ENCODE measurements around the gene LINS1. TPM values are rescaled to one million over a fixed set of nuclear protein-coding genes. Genes with fewer than 3 reads are reported as not detected.
"Not testable (repeated sequence)": the region's sequence is repeated elsewhere in the genome, so short reads cannot be mapped to it uniquely, and the experiment has no call there.

LINS1 gene
- polyA plus RNA-seq, 1 donor: 19.7 TPM

DNA sequence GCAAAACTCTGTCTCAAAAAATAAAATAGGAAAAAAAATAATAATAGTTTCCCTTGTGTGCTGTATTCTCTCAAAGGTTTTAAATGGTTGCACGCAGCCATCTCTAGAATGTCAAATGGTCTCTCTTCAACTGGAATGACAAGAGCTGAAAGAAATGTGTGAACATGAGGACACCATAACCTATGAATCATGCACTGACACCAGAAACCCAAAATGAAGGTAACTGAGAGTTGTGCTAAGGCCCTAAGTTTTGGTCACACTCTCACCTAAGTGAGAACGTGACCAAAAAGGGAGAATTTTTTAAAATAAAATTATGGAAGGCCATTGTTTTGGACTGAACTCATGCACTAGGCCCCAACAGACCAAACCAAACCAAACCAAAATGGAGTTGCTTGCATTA lies 10.8 kb downstream of the LINS1 start:
- not testable (repeated sequence) for DNase-seq; H3K9me3 ChIP-seq (ENCODE audit: control insufficient read depth, low read depth, low read length); H3K4me1 ChIP-seq (ENCODE audit: control insufficient read depth, insufficient read depth, low read length); H3K36me3 ChIP-seq (ENCODE audit: control insufficient read depth, insufficient read depth, low read length); H3K4me3 ChIP-seq (ENCODE audit: low read length); H3K27ac ChIP-seq (ENCODE audit: low read length); H3K27me3 ChIP-seq (ENCODE audit: control insufficient read depth, insufficient read depth, low read length)
- 95% methylated on average over 2 of the region's 2 CpGs for WGBS (ENCODE audit: insufficient coverage, low lambda C conversion rate)

DNA sequence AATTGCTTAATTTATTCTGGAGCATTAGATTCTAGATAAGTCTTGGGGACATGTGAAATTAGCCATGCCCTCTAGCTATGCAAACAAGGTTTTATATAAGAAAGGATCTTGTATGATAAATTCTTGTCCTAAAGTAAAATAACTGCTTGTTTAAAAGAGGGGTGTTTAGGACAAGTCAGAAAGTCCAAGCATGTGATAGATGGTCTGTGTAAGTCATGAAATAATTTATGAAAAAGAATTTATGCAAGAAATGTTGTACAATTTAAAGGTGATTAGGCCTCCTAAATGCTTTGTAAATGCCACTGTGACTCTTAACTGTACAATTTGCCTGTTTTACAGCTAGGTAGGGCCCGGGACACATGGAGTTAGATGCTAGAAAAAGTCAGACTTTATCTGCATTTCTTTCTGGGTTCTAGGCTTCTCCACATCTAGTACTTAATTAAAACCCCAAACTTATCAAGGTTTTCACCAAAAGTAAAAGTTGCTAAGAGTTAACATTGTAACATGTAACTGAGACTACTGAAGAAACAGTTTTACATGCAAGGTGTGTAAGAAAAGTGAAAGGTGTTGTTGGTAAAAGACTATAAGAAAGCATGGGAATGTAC lies 13.2 kb downstream of the LINS1 start:
- Histone ChIP-seq H3K36me3 (ENCODE audit: control insufficient read depth, insufficient read depth, low read length) (peaks cover 3% of the 10 kb centered on the region), H3K4me1 (ENCODE audit: control insufficient read depth, insufficient read depth, low read length) (no peaks in the 10 kb centered on the region), H3K27me3 (ENCODE audit: control insufficient read depth, insufficient read depth, low read length) (no peaks in the 10 kb centered on the region), H3K9me3 (ENCODE audit: control insufficient read depth, low read depth, low read length) (peaks cover 7% of the 10 kb centered on the region), H3K27ac (ENCODE audit: low read length) (no peak overlapping the region), H3K4me3 (ENCODE audit: low read length) (no peak overlapping the region)
- no peak for DNase-seq
- no CpG with 5 or more reads among the region's 1 CpG for WGBS (ENCODE audit: insufficient coverage, low lambda C conversion rate)

- no peak overlapping the region for H3K27ac ChIP-seq (ENCODE audit: low read length)
- no peaks in the 10 kb centered on the region for H3K27me3 ChIP-seq (ENCODE audit: control insufficient read depth, insufficient read depth, low read length)
- H3K4me3 ChIP-seq (ENCODE audit: low read length): no peak overlapping the region
- no peaks in the 10 kb centered on the region for H3K4me1 ChIP-seq (ENCODE audit: control insufficient read depth, insufficient read depth, low read length)
- H3K36me3 ChIP-seq (ENCODE audit: control insufficient read depth, insufficient read depth, low read length): peaks cover 6% of the 10 kb centered on the region
- H3K9me3 ChIP-seq (ENCODE audit: control insufficient read depth, low read depth, low read length): no peaks in the 10 kb centered on the region
- no peak for DNase-seq
- WGBS (ENCODE audit: insufficient coverage, low lambda C conversion rate): 100% methylated on average over 1 of the region's 4 CpGs
Measured at GRCh38 chr15:100580414-100580813, 21.6 kb downstream of the LINS1 start.

DNA sequence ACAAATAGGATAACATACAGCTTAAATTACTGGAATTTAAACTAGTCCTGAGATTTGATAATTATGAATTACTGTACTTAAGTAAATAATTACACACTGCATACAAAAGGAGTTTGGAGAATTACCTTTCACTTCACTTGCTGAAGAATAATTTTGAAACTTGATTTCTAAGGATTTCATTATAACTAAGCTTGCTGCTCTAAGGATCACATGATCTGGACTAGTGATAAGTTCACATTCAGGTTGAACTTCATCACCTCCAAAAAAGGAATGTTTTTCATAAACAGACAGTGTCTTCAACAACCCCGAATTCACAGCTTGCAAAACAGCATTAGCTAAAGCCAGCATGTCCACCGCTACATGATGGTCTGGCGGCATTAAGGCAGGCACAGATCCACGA lies 28.5 kb downstream of the LINS1 start:
- Histone ChIP-seq H3K4me3 (ENCODE audit: low read length) (no peak overlapping the region), H3K4me1 (ENCODE audit: control insufficient read depth, insufficient read depth, low read length) (no peaks in the 10 kb centered on the region), H3K36me3 (ENCODE audit: control insufficient read depth, insufficient read depth, low read length) (peaks cover 24% of the 10 kb centered on the region), H3K27me3 (ENCODE audit: control insufficient read depth, insufficient read depth, low read length) (no peaks in the 10 kb centered on the region), H3K9me3 (ENCODE audit: control insufficient read depth, low read depth, low read length) (no peaks in the 10 kb centered on the region), H3K27ac (ENCODE audit: low read length) (no peak overlapping the region)
- WGBS (ENCODE audit: insufficient coverage, low lambda C conversion rate): no CpG with 5 or more reads among the region's 4 CpGs
- no peak for DNase-seq

DNA sequence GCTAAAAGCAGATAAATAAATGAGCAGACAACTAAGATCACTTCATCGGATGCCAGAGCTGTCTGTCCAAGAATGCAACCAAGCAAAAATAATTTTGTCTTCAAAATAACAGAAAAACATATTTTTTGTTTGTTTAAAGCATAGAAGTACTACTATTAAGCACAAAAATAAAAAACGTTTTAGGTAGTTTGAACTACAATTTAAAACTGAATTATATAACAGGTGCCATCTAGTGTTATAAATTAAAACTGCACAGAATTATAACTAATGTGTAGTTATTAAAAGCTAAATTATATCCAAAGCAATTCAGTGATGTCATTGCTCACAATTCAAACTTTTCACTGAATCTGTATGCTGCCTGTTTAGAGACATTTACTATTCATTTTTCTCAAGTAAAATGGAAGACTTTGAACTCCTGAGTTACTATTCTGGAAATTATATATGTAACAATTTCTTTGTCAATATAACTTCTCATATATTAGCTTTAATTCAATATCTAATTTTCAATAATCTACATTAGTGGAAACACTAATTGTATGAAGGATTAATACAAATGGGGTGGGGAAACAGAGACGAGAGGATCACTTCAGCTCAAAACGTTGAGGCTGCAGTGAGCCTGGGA lies 29.5 kb downstream of the LINS1 start:
- H3K4me1 ChIP-seq (ENCODE audit: control insufficient read depth, insufficient read depth, low read length): no peaks in the 10 kb centered on the region
- H3K36me3 ChIP-seq (ENCODE audit: control insufficient read depth, insufficient read depth, low read length): peaks cover 24% of the 10 kb centered on the region
- H3K4me3 ChIP-seq (ENCODE audit: low read length): no peak overlapping the region
- 76% methylated on average over 3 of the region's 4 CpGs for WGBS (ENCODE audit: insufficient coverage, low lambda C conversion rate)
- no peaks in the 10 kb centered on the region for H3K9me3 ChIP-seq (ENCODE audit: control insufficient read depth, low read depth, low read length)
- no peaks in the 10 kb centered on the region for H3K27me3 ChIP-seq (ENCODE audit: control insufficient read depth, insufficient read depth, low read length)
- H3K27ac ChIP-seq (ENCODE audit: low read length): no peak overlapping the region
- DNase-seq: no peak

DNA sequence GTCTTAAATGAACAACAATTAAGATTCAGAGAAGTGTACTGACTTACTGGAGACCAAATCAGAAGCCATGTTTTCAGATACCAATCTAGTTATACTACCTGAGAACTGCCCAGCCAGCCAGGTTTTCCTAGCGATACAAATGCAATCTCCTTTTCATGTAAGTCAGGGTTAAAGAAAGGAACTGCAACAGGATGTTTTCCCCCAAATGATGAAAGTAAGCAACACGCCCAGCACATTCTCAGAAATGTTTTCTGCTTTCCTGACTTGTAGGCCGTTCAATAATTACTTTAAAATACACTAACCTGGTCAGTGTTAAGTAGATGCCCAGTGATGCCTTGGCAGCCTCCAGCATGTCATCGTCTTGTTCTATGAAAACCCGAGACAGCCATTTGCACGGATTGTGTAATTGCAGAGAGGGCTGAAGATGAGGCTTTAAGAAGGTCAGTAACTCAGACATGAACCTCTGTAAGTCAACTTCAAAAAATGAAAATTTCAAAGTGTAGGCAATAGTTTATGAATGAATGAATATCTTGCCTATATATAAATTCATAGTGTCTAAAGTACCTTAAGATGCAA lies 30.3 kb downstream of the LINS1 start:
- peaks cover 24% of the 10 kb centered on the region for H3K36me3 ChIP-seq (ENCODE audit: control insufficient read depth, insufficient read depth, low read length)
- H3K4me1 ChIP-seq (ENCODE audit: control insufficient read depth, insufficient read depth, low read length): no peaks in the 10 kb centered on the region
- no peaks in the 10 kb centered on the region for H3K27me3 ChIP-seq (ENCODE audit: control insufficient read depth, insufficient read depth, low read length)
- no peak for DNase-seq
- WGBS (ENCODE audit: insufficient coverage, low lambda C conversion rate): 100% methylated on average over 1 of the region's 6 CpGs
- no peak overlapping the region for H3K27ac ChIP-seq (ENCODE audit: low read length)
- H3K4me3 ChIP-seq (ENCODE audit: low read length): no peak overlapping the region
- H3K9me3 ChIP-seq (ENCODE audit: control insufficient read depth, low read depth, low read length): no peaks in the 10 kb centered on the region

- Histone ChIP-seq H3K36me3 (ENCODE audit: control insufficient read depth, insufficient read depth, low read length) (peaks cover 24% of the 10 kb centered on the region), H3K4me1 (ENCODE audit: control insufficient read depth, insufficient read depth, low read length) (no peaks in the 10 kb centered on the region), H3K27ac (ENCODE audit: low read length) (no peak overlapping the region), H3K27me3 (ENCODE audit: control insufficient read depth, insufficient read depth, low read length) (no peaks in the 10 kb centered on the region), H3K4me3 (ENCODE audit: low read length) (no peak overlapping the region), H3K9me3 (ENCODE audit: control insufficient read depth, low read depth, low read length) (no peaks in the 10 kb centered on the region)
- WGBS (ENCODE audit: insufficient coverage, low lambda C conversion rate): no CpG with 5 or more reads among the region's 4 CpGs
- no peak for DNase-seq
Measured at GRCh38 chr15:100570735-100571313, 31.2 kb downstream of the LINS1 start.

GRCh38 chr15:100570275-100570674 lies 31.7 kb downstream of the LINS1 start:
- 100% methylated on average over 1 of the region's 3 CpGs for WGBS (ENCODE audit: insufficient coverage, low lambda C conversion rate)
- Histone ChIP-seq H3K4me1 (ENCODE audit: control insufficient read depth, insufficient read depth, low read length) (no peaks in the 10 kb centered on the region), H3K27me3 (ENCODE audit: control insufficient read depth, insufficient read depth, low read length) (no peaks in the 10 kb centered on the region), H3K4me3 (ENCODE audit: low read length) (no peak overlapping the region), H3K36me3 (ENCODE audit: control insufficient read depth, insufficient read depth, low read length) (peaks cover 24% of the 10 kb centered on the region), H3K27ac (ENCODE audit: low read length) (no peak overlapping the region), H3K9me3 (ENCODE audit: control insufficient read depth, low read depth, low read length) (no peaks in the 10 kb centered on the region)
- no peak for DNase-seq

GRCh38 chr15:100569391-100569790 lies 32.6 kb downstream of the LINS1 start:
- Histone ChIP-seq H3K27ac (ENCODE audit: low read length) (no peak overlapping the region), H3K9me3 (ENCODE audit: control insufficient read depth, low read depth, low read length) (no peaks in the 10 kb centered on the region), H3K36me3 (ENCODE audit: control insufficient read depth, insufficient read depth, low read length) (peaks cover 24% of the 10 kb centered on the region), H3K4me1 (ENCODE audit: control insufficient read depth, insufficient read depth, low read length) (no peaks in the 10 kb centered on the region), H3K4me3 (ENCODE audit: low read length) (no peak overlapping the region), H3K27me3 (ENCODE audit: control insufficient read depth, insufficient read depth, low read length) (no peaks in the 10 kb centered on the region)
- DNase-seq: no peak
- WGBS (ENCODE audit: insufficient coverage, low lambda C conversion rate): no CpG with 5 or more reads among the region's 8 CpGs

- no peak for DNase-seq
- whole genome bisulfite sequencing (ENCODE audit: insufficient coverage, low lambda C conversion rate): 92% methylated on average over 4 of the region's 6 CpGs
Measured at GRCh38 chr15:100566850-100567628, 34.9 kb downstream of the LINS1 start.

More at GRCh38 chr15:100566850-100567628, 34.9 kb downstream of the LINS1 start:
- no peak overlapping the region for H3K27ac ChIP-seq (ENCODE audit: low read length)
- no peaks in the 10 kb centered on the region for H3K4me1 ChIP-seq (ENCODE audit: control insufficient read depth, insufficient read depth, low read length)
- H3K36me3 ChIP-seq (ENCODE audit: control insufficient read depth, insufficient read depth, low read length): peaks cover 15% of the 10 kb centered on the region
- H3K4me3 ChIP-seq (ENCODE audit: low read length): no peak overlapping the region
- no peaks in the 10 kb centered on the region for H3K9me3 ChIP-seq (ENCODE audit: control insufficient read depth, low read depth, low read length)
- no peaks in the 10 kb centered on the region for H3K27me3 ChIP-seq (ENCODE audit: control insufficient read depth, insufficient read depth, low read length)
